ENCODE results near the gene KRTAP5-8.
"Not testable (repeated sequence)": the region's sequence is repeated elsewhere in the genome, so short reads cannot be mapped to it uniquely, and the experiment has no call there.

The KRTAP5-8 gene

GRCh38 chr11:71518506-71519471 lies 19.0 kb upstream of the KRTAP5-8 start:
- no peak for DNase-seq

GRCh38 chr11:71519546-71519945 lies 18.3 kb upstream of the KRTAP5-8 start:
- no peak for DNase-seq

- no peak for DNase-seq
Measured at GRCh38 chr11:71525188-71525937, 12.5 kb upstream of the KRTAP5-8 start.

GRCh38 chr11:71525938-71526495 lies 11.8 kb upstream of the KRTAP5-8 start:
- DNase-seq: no peak

GRCh38 chr11:71526796-71527575 lies 10.8 kb upstream of the KRTAP5-8 start, which contains the start of gene KRTAP5-7:
Gene KRTAP5-7, plus strand, starts transcription at chr11:71527267. Its CDS starts 34 bp downstream, at chr11:71527301.
- DNase-seq: not testable (repeated sequence)

- DNase-seq: no peak
Measured at GRCh38 chr11:71527576-71528210, 10.1 kb upstream of the KRTAP5-8 start.

GRCh38 chr11:71530602-71531001 lies 7.2 kb upstream of the KRTAP5-8 start:
- no peak for DNase-seq

- DNase-seq: no peak
Measured at GRCh38 chr11:71532036-71532610, 5.7 kb upstream of the KRTAP5-8 start.

- not testable (repeated sequence) for DNase-seq
Measured at GRCh38 chr11:71534711-71535608, 2.9 kb upstream of the KRTAP5-8 start.

GRCh38 chr11:71535825-71536224 lies 2.0 kb upstream of the KRTAP5-8 start:
- DNase-seq: no peak

- no peak for DNase-seq
Measured at GRCh38 chr11:71537537-71537936, 288 bp upstream of the KRTAP5-8 start.

- no peak for DNase-seq
Measured at GRCh38 chr11:71538666-71538990, 803 bp downstream of the KRTAP5-8 start.

- no peak for DNase-seq
Measured at GRCh38 chr11:71539017-71539416, 1.2 kb downstream of the KRTAP5-8 start.

- DNase-seq: not testable (repeated sequence)
Measured at GRCh38 chr11:71539971-71540370, 2.1 kb downstream of the KRTAP5-8 start.

GRCh38 chr11:71540521-71541304 lies 2.9 kb downstream of the KRTAP5-8 start:
- DNase-seq: not testable (repeated sequence)

GRCh38 chr11:71542382-71542781 lies 4.6 kb downstream of the KRTAP5-8 start:
- DNase-seq: no peak

- DNase-seq: no peak
Measured at GRCh38 chr11:71542879-71543777, 5.3 kb downstream of the KRTAP5-8 start.

- peak; percentile 76 to 84 for DNase-seq
Measured at GRCh38 chr11:71543866-71544265, 6.0 kb downstream of the KRTAP5-8 start.

Measured in Kasumi-1 (cell line).